ENCODE measurements around the gene CFAP299. TPM values are rescaled to one million over a fixed set of nuclear protein-coding genes. Genes with fewer than 3 reads are reported as not detected.
"Not testable (repeated sequence)": the region's sequence is repeated elsewhere in the genome, so short reads cannot be mapped to it uniquely, and the experiment has no call there.

Gene CFAP299
- total RNA-seq, 4 donors from 2014 or later = not detected

GRCh38 chr4:80740375-80740774 is 404.8 kb downstream of the CFAP299 start:
- TF ChIP-seq POLR2A (IDR thresholded peaks at IDR 0.05) (no peak), CTCF (IDR thresholded peaks at IDR 0.05) (no peak)
- no peak overlapping the region for H3K4me3 ChIP-seq
- no peaks in the 10 kb centered on the region for H3K27me3 ChIP-seq
- no peak for DNase-seq
- H3K27ac ChIP-seq = no peak overlapping the region
- H3K36me3 ChIP-seq = no peaks in the 10 kb centered on the region
- no peaks in the 10 kb centered on the region for H3K9me3 ChIP-seq
- H3K4me1 ChIP-seq = no peaks in the 10 kb centered on the region

- not testable (repeated sequence) for DNase-seq, H3K27ac ChIP-seq, H3K27me3 ChIP-seq, H3K4me1 ChIP-seq, H3K9me3 ChIP-seq, H3K36me3 ChIP-seq, H3K4me3 ChIP-seq
These were observed 414.0 kb downstream of the CFAP299 start for GRCh38 chr4:80749558-80749957.

GRCh38 chr4:80751200-80751599 is 415.7 kb downstream of the CFAP299 start:
- H3K4me3 ChIP-seq = no peak overlapping the region
- no peaks in the 10 kb centered on the region for H3K27me3 ChIP-seq
- no peaks in the 10 kb centered on the region for H3K4me1 ChIP-seq
- H3K36me3 ChIP-seq = no peaks in the 10 kb centered on the region
- H3K9me3 ChIP-seq = no peaks in the 10 kb centered on the region
- DNase-seq = no peak
- no peak for TF ChIP-seq CTCF (IDR thresholded peaks at IDR 0.05)
- no peak for TF ChIP-seq POLR2A (IDR thresholded peaks at IDR 0.05)
- H3K27ac ChIP-seq = no peak overlapping the region

GRCh38 chr4:80767944-80768343 is 432.4 kb downstream of the CFAP299 start:
- no peak for TF ChIP-seq POLR2A (IDR thresholded peaks at IDR 0.05)
- TF ChIP-seq CTCF (IDR thresholded peaks at IDR 0.05) = no peak
- H3K9me3 ChIP-seq = no peaks in the 10 kb centered on the region
- no peak overlapping the region for H3K27ac ChIP-seq
- no peaks in the 10 kb centered on the region for H3K36me3 ChIP-seq
- no peaks in the 10 kb centered on the region for H3K27me3 ChIP-seq
- no peak overlapping the region for H3K4me3 ChIP-seq
- no peak for DNase-seq
- no peaks in the 10 kb centered on the region for H3K4me1 ChIP-seq

- Histone ChIP-seq H3K4me1 (no peaks in the 10 kb centered on the region), H3K27ac (no peak overlapping the region), H3K27me3 (no peaks in the 10 kb centered on the region), H3K36me3 (no peaks in the 10 kb centered on the region), H3K4me3 (no peak overlapping the region), H3K9me3 (no peaks in the 10 kb centered on the region)
- DNase-seq = no peak
- TF ChIP-seq CTCF (IDR thresholded peaks at IDR 0.05) = no peak
- TF ChIP-seq POLR2A (IDR thresholded peaks at IDR 0.05) = no peak
These were observed 440.6 kb downstream of the CFAP299 start for GRCh38 chr4:80776168-80776567.

- no peak for DNase-seq
- no peak overlapping the region for H3K27ac ChIP-seq
- H3K27me3 ChIP-seq = no peaks in the 10 kb centered on the region
- no peaks in the 10 kb centered on the region for H3K9me3 ChIP-seq
- H3K4me1 ChIP-seq = no peaks in the 10 kb centered on the region
- H3K4me3 ChIP-seq = no peak overlapping the region
- no peaks in the 10 kb centered on the region for H3K36me3 ChIP-seq
- no peak for TF ChIP-seq CTCF (IDR thresholded peaks at IDR 0.05)
- TF ChIP-seq POLR2A (IDR thresholded peaks at IDR 0.05) = no peak
These were observed 445.9 kb downstream of the CFAP299 start for GRCh38 chr4:80781431-80781830.

Measured in Peyer's patch (tissue), 4 donors.